GM18873 (cell line): ENCODE results near the gene TLR9.

Source experiments
- ATAC-seq: cut with Tn5 transposase; IDR thresholded peaks from one replicate; pipeline ENCODE4 v1.9.1; 2021; ENCODE audit warnings: mild to moderate bottlenecking, moderate library complexity, moderate number of reproducible peaks; ENCODE audit not compliant: unreplicated experiment, low FRiP score

TLR9 gene

GRCh38 chr3:52218026-52218425, 7.4 kb downstream of the TLR9 start:
- no peak for ATAC-seq

- no peak for ATAC-seq
These were observed 8.0 kb downstream of the TLR9 start for GRCh38 chr3:52217409-52217805.

GRCh38 chr3:52216585-52217408, 8.6 kb downstream of the TLR9 start:
- ATAC-seq: no peak

- no peak for ATAC-seq
These were observed 10.1 kb downstream of the TLR9 start for GRCh38 chr3:52215351-52215750.

- no peak for ATAC-seq
These were observed 11.5 kb downstream of the TLR9 start for GRCh38 chr3:52213901-52214300.

GRCh38 chr3:52213005-52213404, 12.4 kb downstream of the TLR9 start:
- ATAC-seq: no peak

- no peak for ATAC-seq
These were observed 14.1 kb downstream of the TLR9 start for GRCh38 chr3:52211268-52211891.

- no peak for ATAC-seq
These were observed 14.8 kb downstream of the TLR9 start for GRCh38 chr3:52210550-52211046.

- no peak for ATAC-seq
These were observed 15.4 kb downstream of the TLR9 start for GRCh38 chr3:52210037-52210436.

- ATAC-seq: no peak
These were observed 16.9 kb downstream of the TLR9 start for GRCh38 chr3:52208556-52208955.

- no peak for ATAC-seq
These were observed 19.6 kb downstream of the TLR9 start for GRCh38 chr3:52205727-52206372.

- ATAC-seq: no peak
These were observed 20.9 kb downstream of the TLR9 start for GRCh38 chr3:52204337-52205073.

GRCh38 chr3:52203701-52204100, 21.7 kb downstream of the TLR9 start:
- no peak for ATAC-seq

GRCh38 chr3:52202384-52203077, 22.9 kb downstream of the TLR9 start:
- no peak for ATAC-seq

GRCh38 chr3:52200981-52201679, 24.3 kb downstream of the TLR9 start:
- ATAC-seq: no peak

GRCh38 chr3:52198643-52199608, 26.5 kb downstream of the TLR9 start:
- ATAC-seq: no peak

GRCh38 chr3:52197842-52198625, 27.4 kb downstream of the TLR9 start, which contains the start of gene ALAS1:
ALAS1 (plus strand) TSS chr3:52198160; CDS start chr3:52199242, 1,082 bp downstream.
- peak; percentile 66 for ATAC-seq

GRCh38 chr3:52197499-52197841, 28.0 kb downstream of the TLR9 start:
- no peak for ATAC-seq
